Measurements from ENCODE around the gene TRIM67. TPM values are rescaled to one million over a fixed set of nuclear protein-coding genes. Genes with fewer than 3 reads are reported as not detected.

TRIM67 gene
- total RNA-seq, 1 donor from 2014 or later = not detected

DNA sequence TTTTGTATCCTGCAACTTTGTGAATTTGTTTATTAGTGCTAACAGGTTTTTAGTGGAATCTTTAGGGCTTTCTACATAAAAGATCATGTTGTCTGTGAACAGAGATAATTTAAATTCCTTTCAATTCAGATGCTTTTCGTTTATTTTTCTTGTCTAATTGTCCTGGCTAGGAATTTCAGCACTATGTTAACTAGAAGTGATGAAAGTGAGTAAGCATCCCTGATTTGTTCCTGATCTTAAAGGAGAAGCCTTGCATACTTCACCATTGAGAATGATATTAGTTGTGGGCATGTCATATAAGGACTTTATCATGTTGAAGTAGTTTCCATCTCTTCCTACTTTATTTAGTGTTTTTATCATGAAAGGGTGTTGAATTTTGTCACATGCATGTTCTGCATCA, 23.6 kb upstream of the TRIM67 start:
- ChIA-PET POLR2A (no interaction called here), CTCF (no interaction called here)
- Mint-ChIP-seq H3K36me3 (ENCODE audit: low read depth) (no peaks in the 10 kb centered on the region), H3K4me1 (no peaks in the 10 kb centered on the region), H3K9me3 (no peaks in the 10 kb centered on the region), H3K27me3 (peaks cover 24% of the 10 kb centered on the region), H3K4me3 (no peak overlapping the region), H3K27ac (no peak overlapping the region)
- ATAC-seq (ENCODE audit: low read depth) (no peak), DNase-seq (no peak)
- intact Hi-C loops (cut with micrococcal nuclease) = no loop called here
- TF ChIP-seq, protein P1, sequence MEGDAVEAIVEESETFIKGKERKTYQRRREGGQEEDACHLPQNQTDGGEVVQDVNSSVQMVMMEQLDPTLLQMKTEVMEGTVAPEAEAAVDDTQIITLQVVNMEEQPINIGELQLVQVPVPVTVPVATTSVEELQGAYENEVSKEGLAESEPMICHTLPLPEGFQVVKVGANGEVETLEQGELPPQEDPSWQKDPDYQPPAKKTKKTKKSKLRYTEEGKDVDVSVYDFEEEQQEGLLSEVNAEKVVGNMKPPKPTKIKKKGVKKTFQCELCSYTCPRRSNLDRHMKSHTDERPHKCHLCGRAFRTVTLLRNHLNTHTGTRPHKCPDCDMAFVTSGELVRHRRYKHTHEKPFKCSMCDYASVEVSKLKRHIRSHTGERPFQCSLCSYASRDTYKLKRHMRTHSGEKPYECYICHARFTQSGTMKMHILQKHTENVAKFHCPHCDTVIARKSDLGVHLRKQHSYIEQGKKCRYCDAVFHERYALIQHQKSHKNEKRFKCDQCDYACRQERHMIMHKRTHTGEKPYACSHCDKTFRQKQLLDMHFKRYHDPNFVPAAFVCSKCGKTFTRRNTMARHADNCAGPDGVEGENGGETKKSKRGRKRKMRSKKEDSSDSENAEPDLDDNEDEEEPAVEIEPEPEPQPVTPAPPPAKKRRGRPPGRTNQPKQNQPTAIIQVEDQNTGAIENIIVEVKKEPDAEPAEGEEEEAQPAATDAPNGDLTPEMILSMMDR (IDR thresholded peaks at IDR 0.05) = no peak

GRCh38 chr1:231139125-231139649, 22.7 kb upstream of the TRIM67 start:
- peaks cover 28% of the 10 kb centered on the region for H3K27me3 Mint-ChIP-seq
- POLR2A ChIA-PET = no interaction called here

GRCh38 chr1:231139659-231140654, 21.9 kb upstream of the TRIM67 start:
- H3K4me3 Mint-ChIP-seq = no peak overlapping the region

More at GRCh38 chr1:231139125-231139649, 22.7 kb upstream of the TRIM67 start:
- no peaks in the 10 kb centered on the region for H3K9me3 Mint-ChIP-seq
- intact Hi-C loops (cut with micrococcal nuclease) = no loop called here
- TF ChIP-seq, protein P1 (IDR thresholded peaks at IDR 0.05) = no peak
- H3K27ac Mint-ChIP-seq = no peak overlapping the region
- H3K4me1 Mint-ChIP-seq = no peaks in the 10 kb centered on the region
- no peak overlapping the region for H3K4me3 Mint-ChIP-seq
- no peak for DNase-seq
- CTCF ChIA-PET = no interaction called here
- no peak for ATAC-seq (ENCODE audit: low read depth)
- no peaks in the 10 kb centered on the region for H3K36me3 Mint-ChIP-seq (ENCODE audit: low read depth)

GRCh38 chr1:231144416-231145193, 17.3 kb upstream of the TRIM67 start:
- no peak for ATAC-seq (ENCODE audit: low read depth)
- intact Hi-C loops (cut with micrococcal nuclease) = no loop called here
- TF ChIP-seq, protein P1 (IDR thresholded peaks at IDR 0.05) = no peak
- Mint-ChIP-seq H3K27me3 (peaks cover 32% of the 10 kb centered on the region), H3K36me3 (ENCODE audit: low read depth) (no peaks in the 10 kb centered on the region), H3K9me3 (no peaks in the 10 kb centered on the region), H3K4me3 (no peak overlapping the region), H3K27ac (no peak overlapping the region), H3K4me1 (no peaks in the 10 kb centered on the region)
- CTCF ChIA-PET = no interaction called here
- no peak for DNase-seq
- POLR2A ChIA-PET = no interaction called here

More at GRCh38 chr1:231139659-231140654, 21.9 kb upstream of the TRIM67 start:
- ATAC-seq (ENCODE audit: low read depth) (no peak), DNase-seq (no peak)
- no peaks in the 10 kb centered on the region for H3K9me3 Mint-ChIP-seq
- ChIA-PET POLR2A (no interaction called here), CTCF (no interaction called here)
- intact Hi-C loops (cut with micrococcal nuclease) = no loop called here
- peaks cover 29% of the 10 kb centered on the region for H3K27me3 Mint-ChIP-seq
- TF ChIP-seq, protein P1 (IDR thresholded peaks at IDR 0.05) = no peak
- H3K4me1 Mint-ChIP-seq = no peaks in the 10 kb centered on the region
- no peaks in the 10 kb centered on the region for H3K36me3 Mint-ChIP-seq (ENCODE audit: low read depth)
- no peak overlapping the region for H3K27ac Mint-ChIP-seq

DNA sequence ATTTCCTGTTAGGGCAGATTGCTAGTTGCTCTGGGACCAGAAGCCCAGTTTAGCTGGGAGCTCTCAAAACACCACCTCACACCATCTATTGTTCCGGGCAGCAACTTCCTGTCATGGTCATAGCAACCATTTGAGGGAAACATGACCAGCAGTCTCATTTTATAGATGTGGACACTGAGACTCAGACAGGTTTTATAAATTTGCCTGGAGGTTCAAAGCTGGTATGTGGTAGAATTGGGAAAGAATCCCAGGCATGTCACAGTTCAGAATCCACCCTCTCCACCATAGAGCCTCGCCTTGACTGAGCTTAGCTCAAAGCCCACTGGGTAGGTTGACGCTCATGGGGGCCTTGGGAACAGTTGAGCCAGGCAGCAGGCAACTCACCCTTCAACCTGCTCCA, 14.0 kb upstream of the TRIM67 start:
- ATAC-seq (ENCODE audit: low read depth) = no peak
- H3K27ac Mint-ChIP-seq = no peak overlapping the region

More for the DNA sequence above, 14.0 kb upstream of the TRIM67 start:
- Mint-ChIP-seq H3K4me1 (no peaks in the 10 kb centered on the region), H3K27me3 (peaks cover 11% of the 10 kb centered on the region), H3K4me3 (no peak overlapping the region), H3K36me3 (ENCODE audit: low read depth) (no peaks in the 10 kb centered on the region), H3K9me3 (peaks cover 9% of the 10 kb centered on the region)
- TF ChIP-seq, protein P1 (IDR thresholded peaks at IDR 0.05) = no peak
- ChIA-PET CTCF (no interaction called here), POLR2A (no interaction called here)
- intact Hi-C loops (cut with micrococcal nuclease) = no loop called here
- no peak for DNase-seq

Data from activated B cell treated with CpG ODN at 0.5 μM for 24 hours (primary cell).